Measurements from ENCODE around the gene LRRC3.

DNA sequence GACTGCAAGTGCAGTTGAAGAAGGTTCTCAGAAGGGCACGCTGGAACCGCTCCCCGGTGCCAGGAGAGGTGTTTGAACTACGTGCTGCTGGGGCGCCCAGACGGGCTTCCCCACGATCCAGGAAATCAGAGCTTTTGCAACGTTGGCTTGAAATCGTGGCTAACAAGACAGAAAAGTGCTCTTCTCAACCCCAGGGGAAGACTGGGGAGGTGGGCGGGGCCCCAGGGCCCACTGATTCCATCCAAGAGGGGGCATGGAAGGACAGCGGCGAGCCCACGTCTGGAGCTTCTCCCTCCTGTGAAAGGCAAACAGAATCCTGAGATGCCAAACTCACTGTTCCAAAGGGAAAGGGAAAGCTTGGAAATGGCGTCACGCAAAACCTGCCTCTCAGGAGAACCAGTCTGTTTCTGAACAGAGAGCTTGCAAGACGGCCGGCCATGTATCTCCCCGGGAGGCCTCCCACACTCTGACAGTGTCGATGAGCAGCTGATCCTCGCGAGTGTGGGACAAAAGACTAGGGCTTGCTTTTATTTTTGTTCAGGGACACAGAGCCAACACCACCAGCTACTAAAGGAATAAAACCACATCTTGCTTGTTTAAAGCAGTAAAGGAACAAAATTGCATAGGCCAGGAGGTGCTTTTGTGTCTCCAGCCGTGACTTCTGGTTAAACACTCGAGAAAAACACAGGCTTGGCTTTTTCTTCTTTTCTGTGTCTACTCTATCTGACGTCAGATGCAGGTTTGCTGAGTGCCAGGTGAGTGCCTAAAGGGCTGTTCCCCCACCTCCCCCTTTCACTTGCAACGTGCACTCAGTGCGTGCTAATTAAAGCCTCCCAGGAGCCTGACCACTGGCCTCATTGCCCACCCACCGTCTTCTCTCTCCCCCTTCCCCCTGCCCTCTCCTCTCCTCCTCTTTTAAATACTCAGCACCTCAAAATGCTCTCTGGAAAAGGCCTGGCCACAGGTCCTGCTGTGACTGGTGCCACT lies 41.5 kb downstream of the LRRC3 start:
- no peak for TF ChIP-seq CTCF (IDR thresholded peaks at IDR 0.05; ENCODE audit: low read length)
- TF ChIP-seq EZH2phosphoT487 (IDR thresholded peaks at IDR 0.05; ENCODE audit: low read length): no peak

Measured in MM.1S (cell line).